ENCODE measurements around the gene SF3B2. TPM values are rescaled to one million over a fixed set of nuclear protein-coding genes. Genes with fewer than 3 reads are reported as not detected.
"Not testable (repeated sequence)": the region's sequence is repeated elsewhere in the genome, so short reads cannot be mapped to it uniquely, and the experiment has no call there.

SF3B2 gene
- polyA plus RNA-seq, 1 of the 3 experiments (the other 2 are of a cell fraction) = 128 TPM

GRCh38 chr11:66077927-66078326 is 25.8 kb downstream of the SF3B2 start:
- Histone ChIP-seq H3K9me2 (no peaks in the 10 kb centered on the region), H3K27me3 (ENCODE audit: insufficient read depth) (no peaks in the 10 kb centered on the region), H3K4me2 (no peak overlapping the region), H3K9me3 (no peaks in the 10 kb centered on the region), H2AFZ (ENCODE audit: low read depth) (no peak overlapping the region), H3K36me3 (replicated peaks in 1 of 2; ENCODE audit: control insufficient read depth in 1 of 2, insufficient read depth in 2 of 2, low read length in 1 of 2) (peaks cover 20 to 21% of the 10 kb centered on the region in 2 experiments), H3K27ac (ENCODE audit: low read depth in 2 of 2, low read length in 1 of 2) (peak overlapping the region in 1 of 2 experiments; percentile 39; a peak in 2 of 4 replicates), H3K9ac (no peak overlapping the region), H3K4me1 (ENCODE audit: control insufficient read depth in 1 of 2, insufficient read depth in 2 of 2, low read depth in 1 of 2, low read length in 1 of 2) (peaks cover 23 to 30% of the 10 kb centered on the region in 2 experiments), H3K4me3 (ENCODE audit: low read depth in 2 of 2, low read length in 1 of 2) (no peak overlapping the region), H3K79me2 (ENCODE audit: insufficient read depth) (peaks cover 100% of the 10 kb centered on the region), H4K20me1 (ENCODE audit: insufficient read depth) (peaks cover 30% of the 10 kb centered on the region), H3F3A (replicated peaks; ENCODE audit: insufficient read depth) (peaks cover 24% of the 10 kb centered on the region)
- WGBS (ENCODE audit: low lambda C conversion rate) = 88% methylated on average over 3 of the region's 3 CpGs
- CTCF ChIA-PET = interaction anchor here (1.0 to 8.2 kb wide), 4 partner anchors 8 to 57 kb away, joined by 3 to 71 read pairs (median 4); partner anchors contain the start of genes PACS1 and SF3B2
- DNase-seq = no peak
- POLR2A ChIA-PET = no interaction called here
- no peak for TF ChIP-seq IRF3 (IDR thresholded peaks at IDR 0.05; ENCODE audit: low read depth, low read length)
- no peak for TF ChIP-seq FOSL2 (IDR thresholded peaks at IDR 0.05; ENCODE audit: borderline replicate concordance, low read depth)
- TF ChIP-seq ELF1 (IDR thresholded peaks at IDR 0.05) = no peak
- no peak for TF ChIP-seq RAD21 (IDR thresholded peaks at IDR 0.05; ENCODE audit: low read length)
- no peak for TF ChIP-seq CHD2 (IDR thresholded peaks at IDR 0.05; ENCODE audit: low read length, partially characterized antibody)
- TF ChIP-seq MXI1 (IDR thresholded peaks at IDR 0.05; ENCODE audit: low read depth, low read length) = no peak
- TF ChIP-seq RCOR1 (IDR thresholded peaks at IDR 0.05; ENCODE audit: low read length) = no peak
- TF ChIP-seq NFIC (IDR thresholded peaks at IDR 0.05; ENCODE audit: borderline replicate concordance) = no peak
- TF ChIP-seq YY1 (IDR thresholded peaks at IDR 0.05; ENCODE audit: low read depth) = no peak
- TF ChIP-seq FOXJ3 (CRISPR knock-in tag; IDR thresholded peaks at IDR 0.05) = no peak
- TF ChIP-seq POLR2AphosphoS5 (IDR thresholded peaks at IDR 0.05; ENCODE audit: low read depth, low read length) = no peak
- no peak for TF ChIP-seq PBX3 (IDR thresholded peaks at IDR 0.05)

GRCh38 chr11:66078949-66079348 is 26.8 kb downstream of the SF3B2 start:
- WGBS (ENCODE audit: low lambda C conversion rate) = 96% methylated on average over 7 of the region's 7 CpGs
- H3K9ac ChIP-seq; H3K4me2 ChIP-seq; POLR2A ChIA-PET; H3K27me3 ChIP-seq (ENCODE audit: insufficient read depth); DNase-seq; H3K9me2 ChIP-seq; H2AFZ ChIP-seq (ENCODE audit: low read depth); H3K9me3 ChIP-seq; H3K4me3 ChIP-seq (ENCODE audit: low read depth in 2 of 2, low read length in 1 of 2): not testable (repeated sequence)
- H3K27ac ChIP-seq (ENCODE audit: low read depth in 2 of 2, low read length in 1 of 2) = peak overlapping the region in 1 of 2 experiments; percentile 39; a peak in 2 of 4 replicates
- peaks cover 35% of the 10 kb centered on the region for H3F3A ChIP-seq (replicated peaks; ENCODE audit: insufficient read depth)
- CTCF ChIA-PET = interaction anchor here (0.9 to 8.2 kb wide), 5 partner anchors 9 to 144 kb away, joined by 3 to 71 read pairs (median 3); partner anchors contain the start of genes PACS1 and SF3B2
- H3K79me2 ChIP-seq (ENCODE audit: insufficient read depth) = peaks cover 100% of the 10 kb centered on the region
- peaks cover 29 to 40% of the 10 kb centered on the region in 2 experiments for H3K4me1 ChIP-seq (ENCODE audit: control insufficient read depth in 1 of 2, insufficient read depth in 2 of 2, low read depth in 1 of 2, low read length in 1 of 2)
- H4K20me1 ChIP-seq (ENCODE audit: insufficient read depth) = peaks cover 36% of the 10 kb centered on the region
- peaks cover 12 to 19% of the 10 kb centered on the region in 2 experiments for H3K36me3 ChIP-seq (replicated peaks in 1 of 2; ENCODE audit: control insufficient read depth in 1 of 2, insufficient read depth in 2 of 2, low read length in 1 of 2)

All from SK-N-SH (cell line).